Activated T-cell treated with anti-CD3 and anti-CD28 coated beads, Interleukin-2, amount 50 U/mL, for 4 hours (primary cell): ENCODE results near the gene CSF3. TPM values are rescaled to one million over a fixed set of nuclear protein-coding genes. Genes with fewer than 3 reads are reported as not detected.

Experiments used
- ATAC-seq, 2 donors: fragments of 200-7000 bp; cut with Tn5 transposase; one replicate each; pipeline ENCODE4 v1.10.0; 2021
- DNase-seq: peaks from one replicate; pipeline ENCODE4 v3.0.0-alpha.2; 2020
- H3K27me3 Mint-ChIP-seq: one replicate; pipeline ENCODE4 v1.8.0; 2021; ENCODE audit warnings: low read depth, mixed read lengths
- H3K36me3 Mint-ChIP-seq: one replicate; pipeline ENCODE4 v1.8.0; 2022; ENCODE audit warnings: mixed read lengths; ENCODE audit not compliant: insufficient read depth
- H3K4me1 Mint-ChIP-seq: one replicate; pipeline ENCODE4 v1.8.0; 2021; ENCODE audit warnings: low read depth, mixed read lengths
- H3K4me3 Mint-ChIP-seq: one replicate; pipeline ENCODE4 v1.8.0; 2021; ENCODE audit warnings: mild to moderate bottlenecking, moderate library complexity, mixed read lengths
- H3K9me3 Mint-ChIP-seq: one replicate; pipeline ENCODE4 v1.8.0; 2021; ENCODE audit warnings: mixed read lengths
- total RNA-seq, 3 donors: library from RNA; stranded (reverse); gene quantifications; one replicate each; pipeline ENCODE4 v1.2.1, GENCODE V29; 2021

CSF3 gene
- total RNA-seq, 3 donors from 2014 or later = not detected

DNA sequence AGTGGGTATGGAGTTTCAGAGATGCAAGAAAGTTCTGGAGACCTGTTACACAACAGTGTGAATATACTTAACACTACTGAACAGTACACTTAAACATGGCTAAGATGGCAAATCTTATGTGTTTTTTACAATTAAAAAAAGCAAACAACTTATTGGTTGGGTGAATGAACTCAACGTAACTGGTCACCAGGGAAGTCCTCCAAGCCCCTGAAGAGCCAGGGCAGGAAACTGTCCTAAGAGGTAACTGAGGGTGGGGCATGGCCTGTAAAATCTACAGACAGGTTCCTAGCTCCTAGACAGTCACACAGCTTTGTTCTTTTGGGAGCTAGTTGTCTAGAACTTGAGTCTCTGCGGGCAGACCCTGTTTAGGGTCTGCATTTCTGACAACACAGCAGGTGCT, 10.3 kb downstream of the CSF3 start:
- Mint-ChIP-seq H3K9me3 (no peaks in the 10 kb centered on the region), H3K4me1 (peaks cover 20% of the 10 kb centered on the region), H3K36me3 (peaks cover 27% of the 10 kb centered on the region), H3K4me3 (no peak overlapping the region), H3K27me3 (no peaks in the 10 kb centered on the region)
- DNase-seq = no peak
- ATAC-seq = no peak

- H3K4me3 Mint-ChIP-seq = no peak overlapping the region
- H3K27me3 Mint-ChIP-seq = no peaks in the 10 kb centered on the region
- H3K36me3 Mint-ChIP-seq = peaks cover 32% of the 10 kb centered on the region
- ATAC-seq (peak; percentile 29 to 39), DNase-seq (peak; percentile 24)
- no peaks in the 10 kb centered on the region for H3K9me3 Mint-ChIP-seq
- H3K4me1 Mint-ChIP-seq = peaks cover 20% of the 10 kb centered on the region
These were observed 11.0 kb downstream of the CSF3 start for GRCh38 chr17:40025991-40026815.

GRCh38 chr17:40026816-40027613, 11.8 kb downstream of the CSF3 start:
- H3K4me3 Mint-ChIP-seq = no peak overlapping the region
- ATAC-seq (peak; percentile 90 to 91), DNase-seq (peak; percentile 74)
- H3K36me3 Mint-ChIP-seq = peaks cover 29% of the 10 kb centered on the region
- peaks cover 20% of the 10 kb centered on the region for H3K4me1 Mint-ChIP-seq
- H3K27me3 Mint-ChIP-seq = no peaks in the 10 kb centered on the region
- no peaks in the 10 kb centered on the region for H3K9me3 Mint-ChIP-seq

- H3K4me3 Mint-ChIP-seq = no peak overlapping the region
- ATAC-seq (no peak), DNase-seq (no peak)
- no peaks in the 10 kb centered on the region for H3K27me3 Mint-ChIP-seq
- peaks cover 31% of the 10 kb centered on the region for H3K36me3 Mint-ChIP-seq
- peaks cover 20% of the 10 kb centered on the region for H3K4me1 Mint-ChIP-seq
- no peaks in the 10 kb centered on the region for H3K9me3 Mint-ChIP-seq
These were observed 12.4 kb downstream of the CSF3 start for GRCh38 chr17:40027614-40028012.

DNA sequence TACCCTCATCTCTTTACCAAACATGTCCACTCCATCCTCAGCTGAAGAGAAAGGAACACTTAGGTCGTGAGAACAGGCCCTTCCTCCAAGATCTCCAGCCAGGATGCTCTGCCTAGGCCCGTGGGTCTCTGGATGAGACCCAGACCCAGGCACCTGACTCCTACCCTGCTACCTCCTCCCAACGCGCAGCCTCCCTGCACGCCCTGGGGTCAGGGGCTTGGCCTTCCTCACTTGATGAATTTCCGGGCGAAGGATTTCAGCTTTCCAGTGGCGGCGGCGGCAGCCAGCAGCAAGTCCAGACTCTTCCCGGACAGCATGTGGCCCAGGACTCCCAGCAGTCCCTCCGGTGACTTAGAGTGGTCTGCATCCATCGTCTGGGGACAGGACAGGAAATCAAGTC, 13.4 kb downstream of the CSF3 start:
- Mint-ChIP-seq H3K4me1 (peaks cover 20% of the 10 kb centered on the region), H3K9me3 (no peaks in the 10 kb centered on the region), H3K4me3 (no peak overlapping the region), H3K36me3 (peaks cover 32% of the 10 kb centered on the region), H3K27me3 (no peaks in the 10 kb centered on the region)
- no peak for ATAC-seq
- no peak for DNase-seq

DNA sequence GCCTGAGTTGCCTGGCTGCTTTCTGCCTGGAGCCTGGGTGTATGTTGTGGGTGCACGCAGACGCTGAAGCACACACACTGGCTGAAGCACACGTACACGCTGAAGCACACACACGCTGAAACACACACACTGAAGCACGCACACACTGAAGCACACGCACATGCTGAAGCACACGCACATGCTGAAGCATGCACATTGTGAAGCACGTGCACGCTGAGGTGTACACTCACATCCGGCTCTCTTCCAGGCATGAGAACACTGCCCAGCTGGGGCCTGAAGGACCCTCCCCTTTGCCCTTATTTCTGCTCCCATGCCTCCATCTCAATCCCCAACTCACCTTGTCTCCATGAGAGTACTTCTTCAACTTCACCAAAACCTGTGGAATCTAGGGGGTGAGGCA, 16.5 kb downstream of the CSF3 start:
- Mint-ChIP-seq H3K27me3 (no peaks in the 10 kb centered on the region), H3K4me1 (peaks cover 4% of the 10 kb centered on the region), H3K9me3 (no peaks in the 10 kb centered on the region), H3K36me3 (peaks cover 28% of the 10 kb centered on the region), H3K4me3 (no peak overlapping the region)
- DNase-seq (no peak), ATAC-seq (no peak)

DNA sequence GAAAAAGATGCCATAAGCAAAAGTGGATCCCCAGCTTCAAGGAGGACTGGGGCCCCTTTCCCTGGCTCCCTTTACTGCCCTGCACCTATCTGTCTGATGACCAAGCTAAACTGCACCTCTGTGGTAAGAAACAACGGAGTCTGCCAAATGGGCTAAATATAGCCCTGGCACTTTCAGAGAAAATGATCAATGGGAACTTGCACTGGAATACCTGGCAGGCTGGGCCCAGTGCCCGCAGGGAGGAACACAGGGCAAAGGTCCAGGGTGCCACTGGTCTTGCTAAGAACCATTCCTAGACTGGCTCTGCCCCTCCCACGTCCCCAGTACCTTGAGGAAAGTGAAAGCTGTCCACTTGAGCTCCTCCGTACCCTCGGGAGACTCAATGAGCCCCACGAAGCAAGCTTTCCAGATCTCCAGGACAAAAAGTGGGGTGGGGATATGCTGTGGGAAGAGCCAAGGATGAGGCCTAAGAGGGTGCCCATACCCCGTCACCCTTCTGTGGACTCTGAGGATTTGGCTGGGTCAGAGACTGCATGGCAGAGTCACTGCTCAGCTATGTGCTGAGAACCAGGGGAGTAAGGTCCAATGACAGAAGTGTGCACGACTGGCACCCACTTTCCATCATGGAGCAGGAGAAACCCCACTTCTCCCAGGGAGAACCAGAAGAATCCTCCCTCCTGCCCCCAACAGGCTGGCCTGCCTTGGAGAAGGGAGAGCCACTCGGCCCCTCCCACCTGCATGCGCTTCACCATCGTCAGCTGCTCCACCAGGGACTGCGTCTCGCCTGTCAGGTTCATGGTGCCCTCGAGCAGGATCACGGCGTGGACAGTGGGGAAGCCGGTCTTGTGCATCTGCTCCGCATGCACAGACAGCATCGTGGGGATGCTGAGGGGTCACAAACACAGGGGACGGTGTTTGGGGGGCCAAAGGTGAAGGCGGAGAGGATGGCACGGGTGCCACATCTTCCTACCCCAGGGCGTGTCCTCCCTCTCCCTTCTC, 17.4 kb downstream of the CSF3 start:
- H3K27me3 Mint-ChIP-seq = no peaks in the 10 kb centered on the region
- ATAC-seq (no peak), DNase-seq (no peak)
- no peaks in the 10 kb centered on the region for H3K9me3 Mint-ChIP-seq
- H3K4me3 Mint-ChIP-seq = no peak overlapping the region
- H3K4me1 Mint-ChIP-seq = no peaks in the 10 kb centered on the region
- peaks cover 28% of the 10 kb centered on the region for H3K36me3 Mint-ChIP-seq

DNA sequence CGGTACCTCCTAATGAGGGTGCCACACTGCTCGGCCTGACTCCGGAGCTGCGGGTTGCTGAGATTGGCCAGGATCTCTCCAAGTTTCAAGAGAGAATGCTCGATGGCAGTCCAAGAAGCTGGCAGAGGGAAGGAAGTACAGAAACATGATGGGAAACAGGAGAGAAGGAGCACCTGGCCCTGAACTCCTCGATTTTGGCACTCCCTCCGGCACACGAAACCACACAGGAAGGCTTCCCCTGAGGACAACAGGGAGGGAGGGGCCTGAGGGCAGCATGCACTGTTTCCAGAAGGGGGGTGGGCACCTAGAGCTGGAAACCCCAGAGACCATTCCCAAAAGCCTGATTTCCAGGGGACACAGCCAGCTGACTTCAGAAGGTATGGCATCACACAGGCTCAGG, 18.1 kb downstream of the CSF3 start:
- Mint-ChIP-seq H3K4me1 (no peaks in the 10 kb centered on the region), H3K9me3 (no peaks in the 10 kb centered on the region), H3K27me3 (no peaks in the 10 kb centered on the region), H3K36me3 (peaks cover 27% of the 10 kb centered on the region), H3K4me3 (no peak overlapping the region)
- DNase-seq = no peak
- no peak for ATAC-seq

GRCh38 chr17:40034426-40035161, 19.4 kb downstream of the CSF3 start:
- Mint-ChIP-seq H3K4me3 (no peak overlapping the region), H3K4me1 (no peaks in the 10 kb centered on the region), H3K36me3 (peaks cover 21% of the 10 kb centered on the region), H3K9me3 (no peaks in the 10 kb centered on the region), H3K27me3 (no peaks in the 10 kb centered on the region)
- no peak for ATAC-seq
- DNase-seq = no peak

DNA sequence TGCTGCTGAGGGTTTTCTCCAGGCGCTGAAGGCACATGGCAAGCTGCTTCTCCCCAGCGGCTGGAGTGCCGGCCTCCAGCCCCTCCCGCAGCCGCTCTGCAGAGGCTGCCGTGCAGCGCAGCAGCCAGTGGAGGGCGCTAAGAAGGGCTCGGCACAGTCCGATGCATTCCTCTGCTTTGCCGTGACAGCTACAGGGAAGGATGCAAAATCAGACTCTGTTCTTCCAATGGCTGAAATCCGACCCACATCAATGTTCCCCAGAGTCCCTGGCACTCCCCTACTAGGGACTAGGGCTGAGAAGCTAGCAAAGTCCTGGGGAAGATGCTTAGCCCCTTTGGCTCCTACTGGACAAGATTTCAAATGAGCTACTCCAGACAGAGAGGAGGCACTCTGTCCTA, 19.9 kb downstream of the CSF3 start:
- Mint-ChIP-seq H3K36me3 (peaks cover 19% of the 10 kb centered on the region), H3K9me3 (no peaks in the 10 kb centered on the region), H3K4me1 (no peaks in the 10 kb centered on the region), H3K4me3 (no peak overlapping the region), H3K27me3 (no peaks in the 10 kb centered on the region)
- DNase-seq (no peak), ATAC-seq (no peak)

DNA sequence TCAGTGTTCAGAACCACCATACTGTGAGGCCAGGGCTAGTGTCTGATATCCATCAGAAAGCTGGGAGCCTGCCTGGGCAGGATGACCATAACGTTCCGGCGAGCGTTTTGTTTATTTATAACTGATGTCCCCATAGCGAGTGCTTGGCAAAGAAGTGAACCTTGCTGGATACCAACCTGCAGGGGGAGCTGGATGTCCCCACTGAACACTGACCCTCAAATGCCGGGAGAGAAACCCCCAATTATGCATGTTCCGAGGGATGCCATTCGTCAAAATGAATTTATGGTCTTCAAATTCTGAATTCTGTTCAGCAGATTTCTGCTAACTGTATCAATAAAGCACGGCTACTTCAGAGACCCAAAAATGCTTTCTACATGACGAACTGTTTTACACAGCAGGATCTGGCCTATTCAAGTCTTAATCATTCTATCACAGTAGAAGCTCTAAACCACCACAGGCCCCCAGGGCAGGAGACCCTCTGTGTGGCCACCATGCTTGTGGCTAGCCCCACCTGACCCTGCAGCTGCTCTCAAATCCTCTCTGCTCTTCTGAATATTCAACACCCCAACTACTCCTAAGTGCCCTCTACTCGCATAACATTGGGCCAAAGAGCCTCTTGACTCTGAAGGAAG, 23.8 kb downstream of the CSF3 start:
- Mint-ChIP-seq H3K4me3 (no peak overlapping the region), H3K9me3 (no peaks in the 10 kb centered on the region), H3K4me1 (no peaks in the 10 kb centered on the region), H3K27me3 (no peaks in the 10 kb centered on the region), H3K36me3 (peaks cover 12% of the 10 kb centered on the region)
- ATAC-seq (no peak), DNase-seq (no peak)

DNA sequence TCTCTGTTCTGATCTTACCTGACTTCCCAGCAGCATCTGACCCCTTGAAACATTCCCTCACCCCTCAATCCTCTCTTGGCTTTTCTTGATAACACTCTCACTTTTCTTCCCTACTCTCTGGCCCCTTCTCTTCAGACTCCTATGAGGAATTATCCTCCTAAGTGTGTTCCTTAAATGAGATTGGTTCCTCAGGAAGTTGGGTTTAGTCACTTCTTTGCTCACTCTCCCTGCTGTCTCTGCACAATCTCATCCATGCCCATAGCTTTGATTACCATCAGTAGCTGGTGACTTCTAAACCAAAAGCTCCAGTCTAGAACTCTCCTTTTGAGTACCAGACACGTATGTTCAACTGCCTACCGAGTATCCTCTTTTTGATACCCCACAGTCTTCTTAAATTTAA, 26.0 kb downstream of the CSF3 start:
- Mint-ChIP-seq H3K4me3 (no peak overlapping the region), H3K4me1 (no peaks in the 10 kb centered on the region), H3K9me3 (no peaks in the 10 kb centered on the region), H3K27me3 (no peaks in the 10 kb centered on the region), H3K36me3 (peaks cover 8% of the 10 kb centered on the region)
- DNase-seq (no peak), ATAC-seq (no peak)

- H3K27me3 Mint-ChIP-seq = peaks cover 10% of the 10 kb centered on the region
- ATAC-seq = no peak
- H3K36me3 Mint-ChIP-seq = peaks cover 6% of the 10 kb centered on the region
- H3K4me1 Mint-ChIP-seq = peaks cover 10% of the 10 kb centered on the region
- H3K4me3 Mint-ChIP-seq = no peak overlapping the region
- no peak for DNase-seq
- no peaks in the 10 kb centered on the region for H3K9me3 Mint-ChIP-seq
These were observed 41.3 kb downstream of the CSF3 start for GRCh38 chr17:40056379-40057015.
